A172 (cell line): ENCODE results near the gene SLC15A3. TPM values are rescaled to one million over a fixed set of nuclear protein-coding genes. Genes with fewer than 3 reads are reported as not detected.

ENCODE experiments used
- DNase-seq: peaks from one replicate; pipeline ENCODE4 v3.0.0-alpha.2; 2015; ENCODE audit warnings: low spot score
- total RNA-seq: library from RNA; depleted of rRNA; stranded (reverse); fragments of >200 nt; shearing (Covaris generic); gene quantifications from 2 replicates; pipeline ENCODE4 v1.2.3, GENCODE V29; 2014

The SLC15A3 gene
- total RNA-seq, 1 experiment from 2014 or later, result 6.5 TPM

DNA sequence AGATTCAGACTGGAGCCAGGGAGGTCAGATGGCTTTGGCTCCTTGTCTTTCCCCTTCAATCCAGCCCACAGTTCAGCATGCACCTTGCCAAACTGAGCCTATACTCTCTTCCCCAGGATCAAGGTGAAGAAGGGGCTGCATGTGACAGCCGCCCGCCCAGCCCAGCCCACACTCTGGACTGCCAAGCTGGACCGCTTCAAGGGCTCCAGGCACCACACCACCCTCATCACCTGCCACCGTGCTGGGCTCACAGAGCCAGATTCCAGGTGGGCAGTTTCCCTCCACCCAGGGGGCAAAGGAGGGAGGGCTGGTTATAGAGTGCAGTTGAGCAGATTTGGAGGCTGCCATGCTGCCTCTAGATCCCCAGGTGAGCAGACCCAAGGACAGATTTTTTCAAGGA, 21.6 kb downstream of the SLC15A3 start:
- DNase-seq, result no peak

DNA sequence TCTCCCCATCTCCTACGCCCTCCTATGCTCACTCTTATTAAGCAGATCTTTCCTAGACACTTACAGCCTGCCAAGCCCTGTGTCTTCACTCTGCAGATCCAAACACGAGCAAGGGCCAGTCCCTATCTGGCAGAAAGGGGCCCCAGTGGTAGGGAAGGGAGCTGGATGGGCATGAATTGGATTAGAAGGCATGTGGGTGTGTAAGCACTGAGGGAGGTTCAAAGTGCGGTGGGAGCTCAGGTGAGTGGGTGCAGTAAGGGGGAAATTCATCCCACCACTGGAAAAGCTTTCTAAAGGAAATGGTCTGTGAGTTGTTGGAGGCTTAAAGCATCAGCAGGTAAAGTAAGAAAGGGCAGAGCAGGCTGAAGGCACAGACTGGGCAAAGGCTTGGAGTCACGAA, 22.2 kb downstream of the SLC15A3 start:
- no peak for DNase-seq

DNA sequence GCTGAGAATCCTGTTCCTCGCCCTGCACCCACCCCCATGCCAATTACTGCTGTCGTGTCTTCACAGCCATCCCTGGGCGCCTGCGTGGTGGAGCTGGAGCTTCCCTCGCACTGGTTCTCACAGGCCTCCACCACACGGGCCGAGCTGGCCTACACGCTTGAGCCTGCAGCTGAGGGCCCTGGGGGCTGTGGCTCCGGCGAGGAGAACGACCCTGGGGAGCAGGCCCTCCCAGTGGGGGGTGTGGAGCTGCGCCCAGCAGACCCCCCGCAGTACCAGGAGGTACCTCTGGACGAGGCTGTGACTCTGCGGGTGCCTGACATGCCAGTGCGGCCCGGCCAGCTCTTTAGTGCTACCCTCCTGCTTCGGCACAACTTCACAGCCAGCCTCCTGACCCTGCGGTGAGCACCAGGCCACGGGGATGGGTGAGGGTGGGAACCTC, 23.4 kb downstream of the SLC15A3 start:
- DNase-seq, result no peak

DNA sequence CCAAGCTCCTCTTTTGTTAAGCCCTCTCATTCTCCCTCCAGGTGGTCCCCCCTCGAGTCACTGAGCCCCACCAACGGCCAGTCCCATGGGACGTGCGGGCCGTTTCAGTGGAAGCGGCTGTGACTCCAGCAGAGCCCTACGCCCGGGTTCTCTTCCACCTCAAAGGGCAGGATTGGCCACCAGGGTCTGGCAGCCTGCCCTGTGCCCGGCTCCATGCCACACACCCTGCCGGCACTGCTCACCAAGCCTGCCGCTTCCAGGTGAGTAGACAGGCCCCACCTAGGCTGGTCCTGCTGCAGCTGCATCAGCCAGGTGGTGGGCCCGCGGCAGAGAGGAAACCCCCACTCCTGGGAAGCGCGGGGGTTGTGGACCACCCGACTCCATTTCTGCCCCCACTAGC, 24.4 kb downstream of the SLC15A3 start:
- DNase-seq, result no peak

DNA sequence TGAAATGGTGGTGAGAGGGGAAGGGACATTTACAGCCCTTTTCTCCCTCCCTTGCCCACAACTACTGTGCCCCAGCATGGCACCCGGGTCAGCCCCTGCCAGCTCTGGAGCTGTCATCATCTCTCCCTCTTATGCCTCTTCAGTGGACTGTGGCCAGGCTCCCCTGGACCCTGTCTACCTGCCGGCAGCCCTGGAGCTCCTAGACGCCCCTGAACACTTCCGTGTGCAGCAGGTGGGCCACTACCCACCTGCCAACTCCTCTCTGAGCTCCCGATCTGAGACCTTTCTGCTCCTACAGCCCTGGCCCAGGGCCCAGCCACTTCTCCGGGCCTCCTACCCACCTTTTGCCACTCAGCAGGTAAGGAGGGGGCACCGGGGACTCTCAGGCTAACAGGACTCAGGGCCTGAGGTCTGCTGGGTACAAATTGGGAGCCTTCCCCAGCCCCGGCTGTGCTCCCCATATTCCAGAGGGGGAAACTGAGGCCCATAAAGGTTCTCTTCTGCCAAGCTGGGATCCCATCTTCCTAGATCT, 24.8 kb downstream of the SLC15A3 start:
- DNase-seq, result no peak

DNA sequence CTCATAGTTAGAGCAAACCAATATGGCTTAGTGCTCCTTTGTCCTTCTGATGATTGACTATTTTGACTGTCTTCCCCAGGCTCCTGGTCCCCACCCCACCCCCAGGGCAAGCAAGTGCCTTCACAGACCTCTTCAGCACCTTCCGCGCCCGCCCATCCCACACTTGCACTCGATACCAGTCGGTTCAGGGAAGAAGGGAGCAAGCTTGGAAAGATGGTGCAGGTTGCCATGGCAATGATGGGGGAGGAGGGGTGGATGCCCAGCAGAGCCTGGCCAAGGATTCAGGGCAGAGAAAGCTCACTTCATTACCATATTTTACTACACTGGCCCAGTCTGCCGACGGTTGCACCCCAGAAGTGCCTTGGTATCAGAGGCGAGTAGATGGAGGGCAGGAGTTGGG, 25.5 kb downstream of the SLC15A3 start:
- DNase-seq, result no peak

DNA sequence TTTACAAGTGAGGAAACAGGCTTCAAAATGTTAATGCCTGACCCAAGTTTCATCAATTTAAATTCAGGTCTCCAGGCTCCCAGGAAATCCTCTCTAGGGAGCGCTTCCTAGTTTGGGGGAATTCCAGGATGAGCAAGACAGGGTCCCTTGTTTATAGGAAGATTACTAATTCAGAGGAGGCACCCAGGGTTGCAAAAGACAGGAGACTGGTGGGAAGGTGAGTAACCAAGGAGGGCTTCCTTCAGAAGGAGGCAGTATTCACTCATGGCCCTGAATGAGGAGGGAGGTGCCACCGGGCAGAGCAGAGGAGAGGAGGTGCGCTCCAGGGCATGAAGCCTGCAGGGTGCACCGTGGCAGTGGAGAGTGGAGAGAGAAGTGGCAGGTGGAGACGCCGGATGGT, 26.1 kb downstream of the SLC15A3 start:
- peak; percentile 81 for DNase-seq

DNA sequence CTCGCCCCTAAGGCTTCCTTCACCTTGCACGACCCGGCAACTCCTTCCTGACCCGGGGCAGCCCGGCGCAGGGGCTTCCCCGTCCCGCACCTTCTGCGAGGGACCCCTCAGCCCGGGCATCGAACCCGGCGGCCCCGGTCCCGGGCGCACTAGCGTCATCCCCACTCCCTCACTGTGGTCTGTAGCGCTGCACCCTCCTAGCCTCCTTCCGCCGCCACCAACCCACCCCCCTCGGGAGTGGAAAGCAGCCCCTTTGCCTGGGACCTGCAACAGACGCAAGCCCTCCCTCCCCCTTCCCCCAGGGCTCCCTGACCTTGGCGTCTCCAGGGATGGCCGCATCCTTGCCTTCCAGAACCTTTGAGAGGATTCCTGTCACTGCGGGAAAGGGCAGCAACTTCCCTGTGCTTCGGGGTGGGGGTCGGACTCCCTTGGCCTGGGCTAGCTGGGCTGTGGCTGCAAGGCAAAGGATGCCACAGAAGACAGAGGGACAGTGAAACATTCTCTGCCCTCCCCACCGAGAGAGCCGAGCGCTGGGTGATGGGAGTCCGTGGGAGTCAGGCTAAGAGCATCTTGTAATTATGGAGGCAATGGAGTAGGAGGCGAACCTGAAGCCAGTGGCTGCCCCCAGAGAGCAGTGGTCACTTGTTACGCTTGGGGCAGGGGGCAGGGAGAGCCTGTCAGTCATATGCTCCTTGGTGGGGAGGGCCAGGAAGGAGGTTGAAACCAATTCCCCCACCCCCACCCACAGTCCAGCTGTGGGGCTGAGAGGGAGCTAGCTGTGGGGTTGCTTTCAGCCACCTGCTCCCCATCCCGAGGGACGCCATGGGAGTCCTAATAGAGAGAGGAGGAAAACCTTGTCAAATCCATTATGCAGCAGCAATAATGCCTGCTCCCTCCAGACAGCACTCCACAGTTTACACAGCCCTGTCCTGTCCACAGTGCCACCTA, 26.8 kb downstream of the SLC15A3 start:
- peak; percentile 18 for DNase-seq

DNA sequence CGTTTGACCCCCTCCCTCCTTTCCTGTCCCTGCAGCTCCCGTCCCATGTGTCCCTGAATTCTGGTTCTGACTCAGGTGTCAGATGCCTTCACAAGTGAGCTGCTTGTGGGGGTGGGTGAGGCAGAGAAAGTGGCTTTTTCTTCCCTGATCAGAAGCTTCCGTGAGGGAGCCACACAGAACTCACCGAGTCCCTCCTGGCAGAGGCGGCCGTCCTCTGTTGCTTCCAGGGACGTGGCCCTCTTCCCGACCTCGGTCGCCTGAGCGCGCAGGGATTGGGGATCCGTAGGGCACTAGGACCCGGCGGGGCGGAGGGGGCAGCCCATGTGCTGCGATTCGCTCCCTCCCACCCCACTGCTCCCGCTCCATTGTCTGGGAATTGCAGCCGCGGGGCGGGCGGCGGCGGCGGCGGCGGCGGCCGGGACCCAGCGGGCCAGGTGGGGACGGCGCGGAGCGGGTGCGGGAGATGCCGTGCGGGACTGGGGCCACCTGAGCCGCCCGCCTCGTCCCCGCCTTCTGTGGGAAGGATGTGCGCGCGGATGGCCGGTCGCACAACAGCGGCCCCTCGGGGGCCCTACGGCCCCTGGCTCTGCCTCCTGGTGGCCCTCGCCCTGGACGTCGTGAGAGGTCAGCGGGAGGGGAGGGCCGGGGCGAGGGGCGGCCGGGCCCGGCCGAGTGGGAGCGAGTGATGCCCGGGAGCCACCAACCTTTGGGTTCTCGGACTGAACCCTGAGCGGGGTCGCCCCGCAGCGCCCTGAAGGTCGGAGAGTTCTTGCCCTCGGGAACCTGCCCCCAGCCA, 27.7 kb downstream of the SLC15A3 start, which contains the start of gene TMEM132A:
TSS of gene TMEM132A (plus strand) at position 351 of the 796 bp plus-strand sequence. CDS start at position 525, 174 bp downstream.
- DNase-seq, result peak; percentile 57

DNA sequence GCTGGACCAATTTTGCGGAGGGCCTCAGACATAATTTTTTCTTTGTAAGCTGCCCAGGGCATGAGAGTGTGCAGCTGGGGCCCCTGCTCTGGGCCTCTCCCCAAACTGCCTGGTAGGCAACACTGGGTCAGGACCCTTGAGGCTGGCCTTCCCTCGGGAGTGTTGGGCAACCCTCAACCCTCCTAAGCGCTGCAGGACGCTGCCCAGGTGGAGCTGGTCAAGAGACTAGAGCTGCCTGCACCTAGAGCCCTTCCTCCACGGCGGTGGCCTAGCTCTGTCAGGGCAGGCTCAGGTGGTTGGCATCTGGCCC, 28.2 kb downstream of the SLC15A3 start:
- DNase-seq, result no peak

DNA sequence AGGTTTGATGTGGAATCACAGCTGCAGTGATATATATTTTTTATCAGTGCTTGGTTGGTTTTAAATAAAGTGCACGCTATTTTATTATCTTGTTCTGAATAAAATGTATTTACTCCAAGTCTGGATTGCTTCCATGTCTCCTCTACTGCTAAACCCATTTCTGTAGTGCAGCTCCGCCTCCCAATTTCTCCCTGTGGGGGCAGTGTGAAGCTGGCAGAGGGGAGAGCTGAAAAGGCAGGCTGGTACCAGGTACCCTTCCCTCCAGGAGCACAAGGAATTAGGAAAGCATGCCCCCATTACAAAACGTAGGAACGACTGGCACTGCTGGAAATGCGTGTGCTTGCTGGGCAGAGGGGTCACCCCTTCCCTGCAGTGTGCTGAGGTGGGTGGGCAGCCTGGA, 28.6 kb downstream of the SLC15A3 start:
- DNase-seq, result no peak

DNA sequence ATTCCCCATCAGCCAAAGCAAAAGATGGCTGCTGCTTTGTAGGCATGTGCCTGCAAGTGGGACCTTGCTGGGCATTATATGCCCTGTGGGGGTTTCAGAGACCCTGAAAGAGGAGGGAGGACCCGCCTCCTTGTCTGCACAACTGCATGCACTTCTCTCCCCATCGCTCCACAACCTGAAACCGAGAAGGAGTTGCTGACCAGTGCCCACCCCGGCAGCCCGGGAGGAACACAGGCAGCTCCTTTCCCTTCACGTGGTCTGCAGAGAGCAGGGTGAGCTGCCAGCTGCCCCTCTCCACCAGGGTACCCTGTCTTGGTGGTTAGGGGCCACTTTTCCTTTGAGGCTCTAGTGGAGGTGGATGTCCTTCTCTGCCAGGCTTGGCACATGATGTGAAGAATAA, 29.1 kb downstream of the SLC15A3 start:
- DNase-seq, result no peak

DNA sequence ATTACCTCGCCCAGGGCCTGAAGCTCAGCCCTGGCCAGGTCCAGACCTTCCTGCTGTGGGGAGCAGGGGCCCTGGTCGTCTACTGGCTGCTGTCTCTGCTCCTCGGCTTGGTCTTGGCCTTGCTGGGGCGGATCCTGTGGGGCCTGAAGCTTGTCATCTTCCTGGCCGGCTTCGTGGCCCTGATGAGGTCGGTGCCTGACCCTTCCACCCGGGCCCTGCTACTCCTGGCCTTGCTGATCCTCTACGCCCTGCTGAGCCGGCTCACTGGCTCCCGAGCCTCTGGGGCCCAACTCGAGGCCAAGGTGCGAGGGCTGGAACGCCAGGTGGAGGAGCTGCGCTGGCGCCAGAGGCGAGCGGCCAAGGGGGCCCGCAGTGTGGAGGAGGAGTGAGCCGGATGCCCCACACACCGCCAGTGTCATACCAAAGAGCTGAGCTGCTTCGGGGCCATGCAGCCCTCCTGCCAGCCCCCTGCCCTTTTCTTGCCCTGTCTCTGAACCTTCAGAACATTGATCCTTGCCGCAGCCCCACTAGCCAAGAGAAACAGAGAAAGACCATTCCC, 30.1 kb downstream of the SLC15A3 start:
- no peak for DNase-seq

DNA sequence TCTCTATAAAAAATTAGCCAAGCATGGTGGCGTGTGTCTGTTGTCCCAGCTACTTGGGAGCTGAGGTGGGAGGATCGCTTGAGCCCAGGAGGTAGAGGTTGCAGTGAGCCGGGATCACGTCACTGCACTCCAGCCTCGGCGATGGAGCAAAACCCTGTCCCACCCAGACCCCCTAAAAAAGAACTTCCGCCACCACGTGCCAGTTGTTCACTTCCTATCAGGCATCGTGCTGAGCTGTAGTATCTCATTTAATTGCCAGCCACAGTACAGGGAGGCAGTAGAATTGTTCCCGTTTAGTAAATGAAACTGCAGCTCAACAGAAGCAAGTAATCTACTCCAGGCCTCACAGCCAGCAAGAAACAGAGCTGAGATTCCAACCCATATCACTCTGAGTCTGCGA, 30.7 kb downstream of the SLC15A3 start:
- no peak for DNase-seq

DNA sequence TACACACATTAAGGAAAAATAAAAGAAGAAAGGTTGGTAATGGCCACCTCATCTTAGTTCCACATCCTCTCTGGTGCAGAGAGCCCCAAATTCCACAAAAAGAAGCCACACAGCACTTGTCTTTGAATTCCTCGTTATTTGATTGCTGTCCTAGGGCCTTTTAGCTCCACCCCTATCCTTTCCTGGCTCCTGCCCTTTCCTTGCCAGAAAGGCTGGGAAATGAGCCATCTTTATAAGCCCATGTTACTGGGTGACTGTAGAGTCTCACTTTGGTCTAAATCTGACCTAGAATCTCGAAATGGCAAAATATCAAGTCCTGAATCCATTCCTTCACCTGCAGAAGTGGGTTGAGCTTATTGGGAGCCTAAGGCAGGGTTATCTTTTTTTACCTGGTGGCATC, 32.0 kb downstream of the SLC15A3 start:
- DNase-seq, result no peak

DNA sequence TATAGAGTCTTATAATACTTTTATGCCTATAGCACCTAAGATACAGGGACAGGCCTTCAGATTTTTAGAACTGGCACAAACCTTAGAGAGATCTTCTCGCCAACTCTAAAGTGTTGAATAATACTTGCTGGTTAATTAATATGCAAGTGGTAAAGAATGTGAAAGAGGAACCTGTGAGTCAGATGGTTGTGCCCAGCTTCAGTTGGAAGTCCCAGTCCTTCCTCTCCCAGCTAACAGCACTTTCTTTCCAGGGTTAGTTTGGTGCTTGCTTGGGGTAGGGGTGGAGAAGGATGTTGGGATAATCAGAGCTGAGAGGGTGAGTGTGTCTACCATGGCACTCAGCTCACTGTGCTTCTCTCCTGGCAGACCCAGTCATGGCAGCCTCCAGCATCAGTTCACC, 32.7 kb downstream of the SLC15A3 start:
- DNase-seq, result no peak

DNA sequence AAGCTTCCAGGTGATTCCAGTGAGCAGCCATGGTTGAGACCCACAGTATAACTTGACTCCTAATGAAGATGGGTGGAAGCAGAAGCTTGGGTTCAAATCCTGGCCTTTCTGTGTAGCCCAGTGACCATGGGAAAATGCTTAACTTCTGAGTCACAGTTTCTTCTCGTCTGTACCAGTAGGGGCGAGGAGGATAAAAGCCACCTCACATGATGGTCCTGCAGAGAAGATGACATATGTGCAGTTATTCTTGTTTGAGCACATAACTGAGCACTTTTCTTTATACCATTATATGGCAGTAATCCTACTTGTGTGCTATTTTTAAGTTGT, 33.1 kb downstream of the SLC15A3 start:
- peak; percentile 45 for DNase-seq

DNA sequence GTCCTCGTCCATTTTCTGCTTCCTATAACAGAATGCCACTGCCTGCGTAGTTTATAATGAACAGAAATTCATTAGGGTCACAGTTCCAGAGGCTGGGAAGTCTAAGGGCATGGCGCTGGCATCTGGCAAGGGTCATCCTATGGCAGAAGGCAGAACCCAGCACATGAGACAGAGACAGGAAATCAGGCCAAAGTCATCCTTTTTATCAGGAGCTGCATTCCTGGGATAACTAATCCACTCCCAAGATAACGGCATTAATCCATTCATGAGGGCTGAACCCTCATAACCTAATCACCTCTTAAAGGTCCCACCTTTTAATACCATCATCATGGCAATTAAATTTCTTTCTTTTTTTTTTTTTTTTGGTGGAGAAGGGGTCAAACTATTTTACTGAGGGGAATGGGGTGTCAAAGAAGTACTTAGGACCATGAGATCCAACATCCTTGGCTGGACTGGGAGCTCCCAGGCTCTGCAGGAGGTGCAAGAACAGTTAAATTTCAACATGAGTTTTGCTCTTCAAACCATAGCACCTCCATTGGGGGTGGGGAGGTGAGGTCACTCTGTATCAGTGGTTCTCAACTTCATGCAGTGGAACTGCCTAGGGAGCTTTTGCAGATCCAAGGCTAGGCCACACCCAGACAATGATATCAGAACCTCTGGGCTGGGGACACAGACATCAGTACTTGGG, 33.6 kb downstream of the SLC15A3 start:
- DNase-seq, result no peak

DNA sequence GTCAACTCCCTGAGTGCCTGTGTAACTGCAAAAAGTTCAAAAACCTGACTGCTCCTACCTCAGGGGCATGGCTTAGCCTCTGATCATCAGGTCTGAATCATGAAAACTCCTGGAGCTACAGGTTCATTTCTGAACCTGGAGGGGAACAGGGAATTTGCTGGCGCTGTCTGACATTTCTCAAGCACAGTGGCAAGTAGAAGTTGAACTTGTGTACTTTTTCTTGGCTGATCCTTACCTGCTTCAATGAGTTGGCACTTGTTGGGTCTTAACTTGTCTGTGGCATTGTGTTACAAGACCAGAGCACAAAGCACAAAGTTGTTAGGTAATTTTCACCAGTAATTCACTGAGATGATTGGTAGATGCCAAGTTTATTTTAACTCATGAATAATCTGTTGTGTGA, 34.7 kb downstream of the SLC15A3 start:
- no peak for DNase-seq

DNA sequence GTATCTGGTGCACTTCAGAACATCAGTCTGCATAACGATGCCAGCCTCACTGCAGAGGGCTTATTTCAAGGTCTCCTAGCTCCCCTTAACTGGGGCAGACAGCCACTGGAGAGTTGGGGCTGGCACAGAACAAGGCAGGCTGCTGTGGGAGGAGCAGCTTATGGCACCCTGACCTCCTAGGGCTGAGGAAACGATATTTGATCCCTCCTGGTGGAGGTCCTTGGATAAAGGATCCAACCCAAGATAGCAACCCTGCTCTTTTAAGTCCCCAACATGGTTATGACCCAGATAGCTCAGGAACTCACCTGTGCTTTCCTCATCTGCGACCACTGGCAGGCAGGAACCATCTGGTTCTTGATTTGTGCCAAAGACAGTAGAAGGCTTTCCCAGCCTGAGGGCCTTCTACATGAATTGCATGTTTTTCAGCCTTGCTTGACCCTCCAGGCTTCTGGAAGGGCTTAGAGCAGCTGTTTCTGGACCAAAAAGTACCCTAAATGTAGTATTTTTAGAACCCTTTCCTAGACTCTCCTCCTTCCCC, 35.2 kb downstream of the SLC15A3 start:
- DNase-seq, result no peak

DNA sequence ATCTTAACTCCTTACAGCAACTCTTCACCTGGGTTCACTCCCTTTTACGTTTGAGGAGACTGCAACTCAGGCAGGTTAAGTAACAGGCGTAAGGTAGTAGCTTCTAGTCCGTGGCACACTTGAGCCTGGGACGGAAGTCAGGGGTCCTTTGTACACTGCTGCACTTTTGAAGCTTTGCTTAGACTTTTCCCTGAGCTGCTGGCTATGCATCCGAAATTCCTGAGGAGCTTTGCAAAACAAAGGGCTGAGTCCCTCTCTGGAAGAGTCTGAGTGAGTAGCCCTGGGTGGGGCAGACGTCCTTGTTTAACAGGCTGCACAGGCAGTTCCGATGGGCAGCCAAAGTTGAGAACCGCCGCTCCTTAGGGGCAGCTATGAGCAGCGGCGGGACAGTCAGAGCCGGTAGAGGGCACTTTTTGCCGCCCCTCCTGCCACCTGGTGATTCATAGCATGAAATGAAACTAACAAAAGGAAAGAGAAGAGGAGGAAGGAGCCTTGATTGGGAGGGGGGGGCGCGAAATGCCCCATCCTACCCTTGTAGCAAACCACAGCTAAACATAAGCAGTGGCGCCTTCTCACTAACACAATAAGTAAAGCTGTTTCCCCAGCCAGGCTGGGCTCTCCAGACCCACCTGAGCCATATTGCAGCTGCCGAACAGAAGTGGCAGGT, 36.6 kb downstream of the SLC15A3 start:
- DNase-seq, result peak; percentile 75
